ENCODE measurements around the gene TMEM117. TPM values are rescaled to one million over a fixed set of nuclear protein-coding genes. Genes with fewer than 3 reads are reported as not detected.
"Not testable (repeated sequence)": the region's sequence is repeated elsewhere in the genome, so short reads cannot be mapped to it uniquely, and the experiment has no call there.

The TMEM117 gene
- total RNA-seq, 1 donor from 2014 or later, result 22.1 TPM

DNA sequence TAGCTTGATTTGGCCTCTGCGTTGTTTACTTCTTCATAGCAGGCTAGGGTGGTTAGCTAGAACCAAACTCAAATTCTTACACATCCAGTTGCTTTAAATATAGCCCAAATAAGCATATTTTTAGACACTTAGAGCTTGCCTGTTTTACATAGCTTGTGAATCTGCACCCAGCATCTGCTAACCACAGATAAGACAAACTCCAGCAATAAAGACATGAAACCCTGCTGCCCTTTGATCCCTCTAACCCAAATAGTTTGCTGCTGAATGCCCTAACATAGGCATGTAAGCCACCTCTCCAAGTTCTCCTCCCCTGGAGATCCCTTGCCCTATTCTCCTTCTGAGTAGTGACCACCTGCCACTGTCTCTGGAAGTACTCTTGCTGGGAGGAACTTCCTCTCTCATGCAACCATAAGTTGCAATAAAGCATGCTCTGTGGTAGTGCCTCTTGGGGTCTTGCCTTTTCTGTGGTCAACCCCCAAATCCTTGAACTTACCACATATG lies 185.6 kb downstream of the TMEM117 start:
- intact Hi-C loops (cut with DNase I), result no loop called here
- H3K27me3 ChIP-seq, result no peaks in the 10 kb centered on the region
- no peak overlapping the region for H3K4me3 ChIP-seq

DNA sequence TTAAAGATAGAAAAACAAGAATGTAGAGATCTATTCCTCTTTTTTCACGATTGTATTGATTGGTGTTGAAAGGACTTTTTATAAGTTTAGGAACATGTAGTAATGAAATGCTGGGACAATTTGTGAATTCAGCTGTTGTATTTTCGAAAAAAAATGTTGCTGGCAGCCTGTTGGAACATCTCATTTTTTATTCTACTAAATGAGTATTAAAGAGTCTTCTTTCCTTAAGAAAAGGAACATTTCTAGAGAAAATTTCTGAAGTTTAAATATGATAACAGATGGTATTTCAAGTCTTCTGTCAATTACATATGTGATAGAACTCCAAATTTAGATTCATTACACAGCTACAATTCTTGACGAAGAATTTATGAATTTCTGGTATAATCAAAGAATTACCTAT lies 189.6 kb downstream of the TMEM117 start:
- no peak for DNase-seq (ENCODE audit: extremely low spot score in 2 of 2)
- H3K36me3 ChIP-seq, result no peaks in the 10 kb centered on the region
- TF ChIP-seq, protein P1, sequence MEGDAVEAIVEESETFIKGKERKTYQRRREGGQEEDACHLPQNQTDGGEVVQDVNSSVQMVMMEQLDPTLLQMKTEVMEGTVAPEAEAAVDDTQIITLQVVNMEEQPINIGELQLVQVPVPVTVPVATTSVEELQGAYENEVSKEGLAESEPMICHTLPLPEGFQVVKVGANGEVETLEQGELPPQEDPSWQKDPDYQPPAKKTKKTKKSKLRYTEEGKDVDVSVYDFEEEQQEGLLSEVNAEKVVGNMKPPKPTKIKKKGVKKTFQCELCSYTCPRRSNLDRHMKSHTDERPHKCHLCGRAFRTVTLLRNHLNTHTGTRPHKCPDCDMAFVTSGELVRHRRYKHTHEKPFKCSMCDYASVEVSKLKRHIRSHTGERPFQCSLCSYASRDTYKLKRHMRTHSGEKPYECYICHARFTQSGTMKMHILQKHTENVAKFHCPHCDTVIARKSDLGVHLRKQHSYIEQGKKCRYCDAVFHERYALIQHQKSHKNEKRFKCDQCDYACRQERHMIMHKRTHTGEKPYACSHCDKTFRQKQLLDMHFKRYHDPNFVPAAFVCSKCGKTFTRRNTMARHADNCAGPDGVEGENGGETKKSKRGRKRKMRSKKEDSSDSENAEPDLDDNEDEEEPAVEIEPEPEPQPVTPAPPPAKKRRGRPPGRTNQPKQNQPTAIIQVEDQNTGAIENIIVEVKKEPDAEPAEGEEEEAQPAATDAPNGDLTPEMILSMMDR (IDR thresholded peaks at IDR 0.05), result no peak
- TF ChIP-seq POLR2A (IDR thresholded peaks at IDR 0.05) (no peak), POLR2AphosphoS5 (IDR thresholded peaks at IDR 0.05; ENCODE audit: insufficient read depth in 1 of 2, low read depth in 1 of 2) (no peak)
- H3K4me3 ChIP-seq, result no peak overlapping the region
- H3K4me1 ChIP-seq, result no peaks in the 10 kb centered on the region
- no peaks in the 10 kb centered on the region for H3K9me3 ChIP-seq
- H3K27ac ChIP-seq, result no peak overlapping the region
- no peaks in the 10 kb centered on the region for H3K27me3 ChIP-seq
- intact Hi-C loops (cut with DNase I), result no loop called here

More for the DNA sequence above, 185.6 kb downstream of the TMEM117 start:
- no peak for DNase-seq (ENCODE audit: extremely low spot score in 2 of 2)
- Histone ChIP-seq H3K36me3 (no peaks in the 10 kb centered on the region), H3K9me3 (no peaks in the 10 kb centered on the region), H3K4me1 (no peaks in the 10 kb centered on the region), H3K27ac (no peak overlapping the region)
- TF ChIP-seq POLR2AphosphoS5 (IDR thresholded peaks at IDR 0.05; ENCODE audit: insufficient read depth in 1 of 2, low read depth in 1 of 2) (no peak), POLR2A (IDR thresholded peaks at IDR 0.05) (no peak)
- TF ChIP-seq, protein P1 (IDR thresholded peaks at IDR 0.05), result no peak

DNA sequence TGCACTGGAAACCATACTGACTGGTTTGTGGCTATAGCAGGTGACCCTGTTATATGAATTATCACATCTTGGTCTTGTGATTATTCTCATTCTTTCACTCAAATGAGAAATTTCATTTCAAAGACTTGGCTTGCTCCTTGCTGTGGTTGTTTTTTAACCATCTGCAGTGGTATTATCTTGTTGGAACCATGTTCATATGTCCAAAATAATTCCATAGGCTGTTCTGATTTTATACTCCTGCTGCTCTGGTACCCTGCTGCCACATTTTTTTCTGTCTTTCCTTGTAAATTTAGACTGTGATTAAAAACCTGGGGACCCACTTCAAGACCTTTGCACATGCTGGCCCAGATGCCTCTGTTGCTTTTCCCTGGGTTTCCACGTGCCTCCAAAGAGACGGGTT lies 190.2 kb downstream of the TMEM117 start:
- DNase-seq (ENCODE audit: extremely low spot score in 2 of 2), result no peak
- no peak overlapping the region for H3K27ac ChIP-seq
- intact Hi-C loops (cut with DNase I), result no loop called here
- TF ChIP-seq, protein P1 (IDR thresholded peaks at IDR 0.05), result no peak
- TF ChIP-seq POLR2A (IDR thresholded peaks at IDR 0.05) (no peak), POLR2AphosphoS5 (IDR thresholded peaks at IDR 0.05; ENCODE audit: insufficient read depth in 1 of 2, low read depth in 1 of 2) (no peak)
- H3K36me3 ChIP-seq, result no peaks in the 10 kb centered on the region
- no peaks in the 10 kb centered on the region for H3K4me1 ChIP-seq
- H3K4me3 ChIP-seq, result no peak overlapping the region
- H3K27me3 ChIP-seq, result no peaks in the 10 kb centered on the region
- no peaks in the 10 kb centered on the region for H3K9me3 ChIP-seq

DNA sequence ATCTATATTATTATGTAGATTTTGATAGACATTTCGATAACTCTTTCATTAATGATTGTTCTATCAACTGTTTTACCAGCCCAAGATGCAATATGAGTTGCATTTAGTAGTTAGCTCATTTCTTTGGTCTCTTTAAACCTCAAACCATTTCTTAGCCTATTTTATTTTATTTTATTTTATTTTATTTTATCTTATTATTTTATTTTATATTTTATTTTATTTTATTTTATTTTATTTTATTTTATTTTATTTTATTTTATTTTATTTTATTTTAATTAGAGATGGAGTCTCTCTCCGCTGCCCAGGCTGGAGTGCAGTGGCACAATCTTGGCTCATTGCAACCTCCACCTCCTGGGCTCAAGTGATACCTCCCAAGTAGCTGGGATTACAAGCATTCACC lies 191.0 kb downstream of the TMEM117 start:
- H3K4me3 ChIP-seq; DNase-seq (ENCODE audit: extremely low spot score in 2 of 2); H3K4me1 ChIP-seq; intact Hi-C loops (cut with DNase I); H3K36me3 ChIP-seq; H3K9me3 ChIP-seq; H3K27me3 ChIP-seq; H3K27ac ChIP-seq: not testable (repeated sequence)

DNA sequence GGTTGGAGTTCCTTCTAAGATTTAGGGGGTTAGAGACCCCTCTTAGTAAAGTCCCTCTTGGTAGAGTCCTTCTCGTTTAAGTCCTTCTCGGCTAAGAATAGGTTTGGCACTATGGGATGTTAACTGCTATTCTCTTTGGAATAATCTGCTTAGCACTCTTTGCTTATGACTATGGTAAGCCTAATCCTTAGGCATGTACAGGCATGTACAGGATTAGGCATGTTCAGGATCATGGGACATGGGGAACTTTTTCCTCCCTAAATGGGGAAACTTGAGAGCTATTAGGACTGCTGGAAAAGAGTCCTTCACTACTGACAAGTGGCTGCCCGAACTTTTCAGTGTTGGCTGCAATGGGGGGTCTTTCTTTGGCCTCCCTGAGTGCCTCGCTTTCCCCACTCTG lies 193.3 kb downstream of the TMEM117 start:
- no peaks in the 10 kb centered on the region for H3K4me1 ChIP-seq
- H3K36me3 ChIP-seq, result no peaks in the 10 kb centered on the region
- intact Hi-C loops (cut with DNase I), result no loop called here
- no peak for DNase-seq (ENCODE audit: extremely low spot score in 2 of 2)
- H3K27ac ChIP-seq, result no peak overlapping the region
- no peaks in the 10 kb centered on the region for H3K9me3 ChIP-seq
- H3K4me3 ChIP-seq, result no peak overlapping the region
- H3K27me3 ChIP-seq, result no peaks in the 10 kb centered on the region
- TF ChIP-seq, protein P1 (IDR thresholded peaks at IDR 0.05), result no peak
- no peak for TF ChIP-seq POLR2A (IDR thresholded peaks at IDR 0.05)
- TF ChIP-seq POLR2AphosphoS5 (IDR thresholded peaks at IDR 0.05; ENCODE audit: insufficient read depth in 1 of 2, low read depth in 1 of 2), result no peak
